T-helper 9 cell (primary cell): ENCODE data around the gene NDUFS7.

Experiments
- DNase-seq: peaks from one replicate; pipeline ENCODE4 v3.0.0-alpha.2; 2020
- total RNA-seq, 2 donors: gene quantifications; one replicate each; lab custom pipeline; 2026; lab: John Stamatoyannopoulos, UW

The NDUFS7 gene
- total RNA-seq, result 32.1 to 47.0 reads per million in 2 donors

- peak; percentile 94 for DNase-seq
These were observed at the start of gene NDUFS7 for GRCh38 chr19:1383312-1384084. TSS of gene NDUFS7 (plus strand) at chr19:1383907. CDS start at chr19:1383927, 20 bp downstream.

GRCh38 chr19:1336079-1336684 lies 47.5 kb upstream of the NDUFS7 start:
- no peak for DNase-seq

- no peak for DNase-seq
These were observed 42.8 kb upstream of the NDUFS7 start for GRCh38 chr19:1340681-1341469.

- DNase-seq, result no peak
These were observed 40.7 kb upstream of the NDUFS7 start for GRCh38 chr19:1343041-1343440.

GRCh38 chr19:1349211-1349610 lies 34.5 kb upstream of the NDUFS7 start:
- DNase-seq, result no peak

GRCh38 chr19:1350867-1351266 lies 32.8 kb upstream of the NDUFS7 start:
- no peak for DNase-seq

GRCh38 chr19:1351381-1351851 lies 32.3 kb upstream of the NDUFS7 start:
- no peak for DNase-seq

- DNase-seq, result no peak
These were observed 30.6 kb upstream of the NDUFS7 start for GRCh38 chr19:1353144-1353543.

GRCh38 chr19:1354970-1355567 lies 28.6 kb upstream of the NDUFS7 start:
- DNase-seq, result no peak

- DNase-seq, result no peak
These were observed 27.9 kb upstream of the NDUFS7 start for GRCh38 chr19:1355568-1356507.

GRCh38 chr19:1356508-1356865 lies 27.2 kb upstream of the NDUFS7 start:
- DNase-seq, result no peak

- no peak for DNase-seq
These were observed 26.1 kb upstream of the NDUFS7 start for GRCh38 chr19:1357531-1358109.

- no peak for DNase-seq
These were observed 23.4 kb upstream of the NDUFS7 start for GRCh38 chr19:1360126-1360817.

GRCh38 chr19:1360818-1361461 lies 22.8 kb upstream of the NDUFS7 start:
- no peak for DNase-seq

- DNase-seq, result no peak
These were observed 21.9 kb upstream of the NDUFS7 start for GRCh38 chr19:1361601-1362386.

- no peak for DNase-seq
These were observed 21.1 kb upstream of the NDUFS7 start for GRCh38 chr19:1362387-1363257.

GRCh38 chr19:1363599-1363998 lies 20.1 kb upstream of the NDUFS7 start:
- DNase-seq, result no peak

- no peak for DNase-seq
These were observed 19.5 kb upstream of the NDUFS7 start for GRCh38 chr19:1364070-1364704.
